CD1c-positive myeloid dendritic cell (primary cell): ENCODE results near the gene ITM2C.
A peak's percentile ranks its signal among the peaks of the same experiment; 100 is the strongest.

ENCODE experiments used
- DNase-seq: peaks from one replicate; pipeline ENCODE4 v3.0.0-alpha.2; 2016; ENCODE audit errors: extremely low spot score

ITM2C gene

DNA sequence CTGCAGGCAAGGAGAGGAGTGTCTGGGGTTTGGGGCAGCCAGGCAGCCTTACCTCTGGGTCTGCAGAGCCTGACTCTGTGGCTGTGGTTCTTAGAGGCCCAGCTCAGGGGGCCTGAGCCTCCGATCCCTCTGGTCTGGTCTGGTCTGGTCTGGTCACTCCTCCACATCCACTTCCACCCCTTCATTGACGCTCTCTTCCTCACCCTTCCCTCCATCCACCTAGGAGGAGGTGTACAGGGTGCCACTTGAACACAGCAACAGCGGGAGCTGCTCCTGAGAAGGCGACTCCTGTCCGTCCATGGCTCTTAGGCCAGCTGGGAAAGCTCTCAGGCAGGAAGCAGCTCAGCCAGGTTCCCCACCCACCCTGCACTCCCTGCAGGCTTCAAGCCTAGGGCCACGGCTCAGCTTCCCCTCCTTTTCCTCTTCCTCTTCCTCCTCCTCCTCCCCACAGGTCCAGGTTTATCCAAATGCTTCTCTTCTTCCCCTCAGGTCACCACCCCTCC lies 43.4 kb downstream of the ITM2C start:
- DNase-seq, result no peak

DNA sequence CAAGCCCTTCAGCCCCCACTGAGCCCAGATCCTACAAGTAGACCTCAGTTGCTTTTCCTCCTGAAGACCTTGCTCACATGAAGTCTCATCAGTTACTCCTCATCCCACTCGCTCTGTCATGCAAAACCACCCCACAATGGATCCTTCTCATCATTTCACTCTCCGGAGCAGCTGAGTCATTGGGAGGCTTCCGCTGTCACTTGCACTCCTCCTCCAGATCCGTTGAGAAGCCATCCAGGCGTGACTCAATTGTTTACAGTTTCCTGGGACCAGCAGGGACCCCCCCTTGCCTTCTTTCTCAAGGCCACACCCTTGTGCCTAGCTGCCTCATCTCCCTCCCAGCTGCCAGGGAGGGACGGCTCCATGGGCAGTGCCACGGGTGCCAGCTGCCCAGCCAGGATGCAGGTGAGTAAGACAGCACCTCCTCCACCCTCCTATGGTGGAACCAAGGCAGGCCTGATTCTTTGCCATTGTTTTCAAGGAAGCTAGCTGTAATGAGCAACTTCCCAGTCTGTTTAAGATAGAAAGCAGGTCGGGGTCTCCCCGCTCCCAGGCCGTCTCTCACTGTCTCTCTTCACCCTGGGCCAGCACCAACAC lies 44.0 kb downstream of the ITM2C start:
- DNase-seq, result peak; percentile 69

DNA sequence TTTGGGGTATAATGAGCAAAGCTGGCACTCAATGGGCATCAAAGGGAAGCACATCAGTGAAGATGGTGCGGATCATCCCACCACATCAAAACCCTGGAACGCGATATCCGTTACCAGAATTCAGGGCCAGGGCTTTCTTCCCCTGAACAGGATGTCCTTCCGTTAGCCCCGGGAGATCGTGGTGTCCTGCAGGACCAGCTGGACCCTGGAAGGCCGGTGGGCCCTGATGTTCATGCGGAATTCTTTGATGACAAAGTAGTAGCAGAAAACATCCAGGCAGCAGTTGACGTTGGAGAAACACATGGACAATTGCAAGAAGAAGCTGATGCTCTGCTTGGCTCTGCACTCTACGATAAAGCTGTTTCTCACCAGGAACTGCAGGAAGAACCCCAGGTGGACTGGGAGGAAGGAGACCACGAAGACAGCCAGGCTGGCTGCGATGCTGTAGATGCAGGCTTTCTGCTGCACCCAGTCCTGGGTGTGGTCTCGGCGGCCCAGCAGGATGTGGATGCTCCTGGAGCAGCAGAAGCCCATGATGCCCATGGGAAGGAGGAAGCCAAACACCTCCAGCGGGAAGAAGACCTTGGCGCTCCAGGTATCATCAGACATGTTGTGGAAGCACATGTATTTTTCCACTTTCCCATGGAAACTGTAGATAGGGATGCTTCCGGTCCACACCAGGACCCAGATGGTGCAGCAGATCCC lies 45.3 kb downstream of the ITM2C start:
- no peak for DNase-seq

DNA sequence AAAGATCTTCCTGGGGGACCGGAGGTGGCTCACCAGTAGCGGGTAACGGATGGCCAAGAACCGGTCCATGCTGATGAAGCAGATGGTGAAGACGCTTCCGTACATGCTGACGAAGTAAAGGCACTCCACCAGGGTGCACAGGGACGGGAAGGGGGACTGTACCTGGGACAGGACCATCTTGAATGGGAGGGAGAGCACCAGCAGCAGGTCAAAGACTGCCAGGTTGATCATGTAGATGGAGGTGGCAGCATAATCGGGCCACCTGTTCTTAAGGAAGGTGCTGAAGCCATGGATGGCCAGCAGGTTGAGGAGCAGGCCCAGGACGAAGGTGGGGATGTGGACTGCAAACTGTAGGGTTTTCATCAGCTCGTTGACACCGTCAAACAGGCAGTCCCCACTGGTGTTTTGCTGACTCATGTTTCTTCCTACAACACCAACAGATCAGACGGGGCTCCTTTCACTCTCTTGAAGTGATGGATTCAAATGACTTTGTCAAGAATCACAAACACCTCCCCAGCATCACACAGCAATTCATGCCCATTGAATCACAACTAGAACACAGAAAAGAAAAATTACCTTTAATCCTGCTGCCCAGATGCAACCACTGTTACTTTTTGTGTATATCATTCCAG lies 45.9 kb downstream of the ITM2C start:
- DNase-seq, result no peak

DNA sequence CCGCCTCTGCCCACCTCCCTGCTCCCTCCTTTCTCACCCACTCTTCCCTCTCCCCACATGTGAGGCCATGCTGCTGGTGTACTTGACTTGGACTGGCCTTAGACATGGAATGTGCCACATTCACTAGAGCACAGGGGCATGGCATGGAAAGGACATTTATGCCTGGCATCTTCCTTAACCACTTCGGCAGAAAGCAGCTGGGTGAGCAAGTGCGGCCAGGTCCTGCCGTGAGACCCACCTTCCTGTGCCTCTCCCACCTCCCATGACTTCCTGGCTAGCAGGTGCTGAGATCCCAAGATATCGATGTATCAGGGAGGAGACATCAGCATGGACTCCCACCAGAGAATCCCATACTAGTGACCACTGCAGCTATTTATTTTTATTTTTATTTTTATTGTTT lies 47.3 kb downstream of the ITM2C start:
- DNase-seq, result no peak

DNA sequence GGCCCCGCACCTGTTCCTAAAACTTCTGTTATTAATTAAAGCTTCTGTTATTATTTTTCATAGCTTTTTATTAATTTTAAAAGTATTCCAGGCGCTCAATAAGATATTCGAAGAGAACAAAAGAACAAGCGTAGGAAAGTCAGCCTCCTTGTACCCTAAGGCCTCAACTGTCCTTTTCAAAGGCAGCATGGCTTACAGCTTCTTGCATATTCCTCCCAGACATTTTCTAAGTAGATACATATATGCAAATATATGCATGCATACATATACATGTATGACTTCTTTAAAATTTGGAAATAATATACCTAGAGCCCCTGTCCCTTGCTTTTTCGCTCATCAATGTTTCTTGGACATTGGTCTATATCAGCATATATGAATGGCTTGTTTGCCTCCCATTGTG lies 48.0 kb downstream of the ITM2C start:
- no peak for DNase-seq

DNA sequence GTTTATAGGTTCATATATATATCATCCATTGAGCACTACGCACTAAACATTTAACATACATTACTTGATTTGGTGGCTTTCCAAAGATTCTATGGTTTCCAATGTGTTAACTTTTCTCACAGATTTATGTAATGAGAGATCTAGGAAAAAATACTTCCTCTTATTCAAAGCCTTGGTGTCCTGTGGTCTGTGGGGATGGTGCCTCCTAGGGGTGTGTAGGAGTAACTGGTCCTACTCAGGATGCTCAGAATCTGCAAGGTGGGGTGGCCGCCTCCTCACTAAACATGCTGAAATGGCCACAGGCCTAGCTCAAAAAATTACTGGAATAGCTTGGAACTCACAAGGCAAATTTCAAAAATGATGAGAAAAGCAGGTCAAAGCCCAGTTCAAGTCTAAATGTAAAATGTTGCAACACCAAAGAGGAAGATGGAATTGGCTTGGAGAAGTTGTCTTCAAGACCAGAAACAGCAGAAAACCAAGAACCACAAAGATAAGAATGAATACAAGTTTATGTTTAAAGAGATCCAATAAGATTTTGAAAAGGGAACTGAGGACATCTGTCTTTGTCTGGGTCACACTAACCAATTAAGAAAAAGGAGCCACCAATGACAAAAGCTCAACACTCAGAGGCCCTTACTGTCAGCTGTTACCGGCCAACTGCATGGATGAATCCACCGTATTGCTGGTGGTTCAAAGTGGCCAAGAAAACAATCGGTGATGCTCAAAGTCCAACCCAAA lies 48.8 kb downstream of the ITM2C start:
- DNase-seq, result peak; percentile 82

DNA sequence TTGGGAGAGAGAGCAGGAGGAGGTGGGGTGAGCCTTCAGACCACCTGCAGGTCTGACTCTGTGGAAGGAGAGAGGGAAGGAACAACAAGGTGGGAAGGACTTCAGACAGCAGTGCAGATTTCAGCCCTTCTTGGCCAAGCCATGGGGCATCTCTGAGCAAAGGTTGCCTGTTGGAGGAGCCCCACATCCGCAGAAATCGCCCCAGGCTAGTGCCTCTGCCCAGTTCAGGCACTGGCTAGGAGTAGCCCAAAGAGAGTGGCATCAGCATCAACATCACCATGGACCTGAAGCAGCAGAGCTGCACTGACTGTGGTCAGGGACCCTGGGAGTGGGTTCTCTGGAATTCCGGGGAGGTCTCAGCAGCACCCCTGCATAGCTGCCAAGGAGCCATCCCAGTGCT lies 50.1 kb downstream of the ITM2C start:
- DNase-seq, result no peak

DNA sequence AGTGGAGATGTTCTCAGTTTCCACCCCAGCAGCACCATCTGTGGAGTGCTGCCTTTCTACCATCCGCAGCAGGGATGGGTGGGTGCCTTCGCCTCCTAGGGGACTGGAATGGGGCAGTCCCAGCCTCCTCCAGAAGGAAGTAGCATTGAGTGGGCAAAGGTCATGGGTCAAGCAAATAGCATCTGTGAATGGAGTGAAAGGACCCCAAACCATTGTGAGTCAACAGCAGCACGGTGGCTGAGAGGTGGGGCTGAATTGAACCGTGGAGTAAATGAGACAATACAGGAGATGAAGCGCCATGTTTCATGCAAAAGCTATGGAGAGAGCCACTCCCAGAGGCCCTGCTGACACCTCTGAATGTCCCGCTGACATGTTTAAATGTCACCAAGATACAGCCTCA lies 50.6 kb downstream of the ITM2C start:
- no peak for DNase-seq

DNA sequence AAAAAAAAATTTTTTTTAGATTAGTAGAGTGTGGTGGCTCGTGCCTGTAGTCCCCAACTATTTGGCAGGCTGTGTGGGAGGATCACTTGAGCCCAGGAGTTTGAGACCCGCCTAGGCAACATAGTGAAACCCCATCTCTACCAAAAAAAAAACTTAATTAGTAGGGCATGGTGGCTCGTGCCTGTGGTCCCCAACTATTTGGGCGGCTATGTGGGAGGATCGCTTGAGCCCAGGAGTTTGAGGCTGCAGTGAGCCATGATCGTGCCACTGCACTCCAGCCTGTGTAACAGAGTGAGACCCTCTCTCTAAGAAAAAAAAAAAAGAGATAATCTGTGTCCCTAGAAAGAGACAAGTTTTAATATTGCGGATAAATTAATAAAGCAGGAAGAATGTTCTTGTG lies 51.5 kb downstream of the ITM2C start:
- DNase-seq, result no peak

DNA sequence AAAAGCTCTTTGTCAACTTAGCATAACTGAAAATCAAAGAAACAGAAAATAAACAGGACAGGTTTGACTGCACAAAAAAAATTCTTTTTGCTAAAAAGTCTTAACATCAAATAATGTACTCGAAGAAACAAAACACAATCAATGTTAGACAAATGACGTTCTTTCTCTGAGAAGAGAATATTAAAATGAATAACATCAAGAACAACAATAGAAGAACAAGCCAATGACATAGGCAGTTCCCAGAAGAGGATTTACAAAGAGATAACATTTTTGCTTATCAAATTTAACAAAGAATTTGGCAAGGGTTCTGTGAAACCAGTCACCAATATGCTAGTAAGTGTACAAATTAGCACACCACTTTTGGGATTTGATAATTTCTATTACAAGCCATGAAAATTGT lies 54.5 kb downstream of the ITM2C start:
- DNase-seq, result no peak

DNA sequence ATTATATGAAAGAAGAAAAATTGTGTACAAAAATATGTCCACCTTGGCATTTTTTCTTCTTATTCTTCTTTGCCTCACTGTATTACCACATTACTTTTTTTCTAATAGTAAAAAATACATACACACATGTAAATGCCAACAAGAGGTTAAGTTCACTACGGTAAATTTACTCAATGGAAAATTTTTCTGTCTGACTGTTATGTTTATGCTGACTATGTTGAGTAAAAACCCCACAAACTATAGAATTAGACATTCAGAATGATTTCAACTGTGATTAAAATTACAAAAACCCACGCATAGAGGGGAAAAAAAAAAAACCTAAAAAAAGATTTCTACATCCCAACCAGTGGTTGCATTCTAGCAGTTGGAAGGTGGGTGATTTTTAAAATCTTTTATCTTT lies 54.9 kb downstream of the ITM2C start:
- no peak for DNase-seq

DNA sequence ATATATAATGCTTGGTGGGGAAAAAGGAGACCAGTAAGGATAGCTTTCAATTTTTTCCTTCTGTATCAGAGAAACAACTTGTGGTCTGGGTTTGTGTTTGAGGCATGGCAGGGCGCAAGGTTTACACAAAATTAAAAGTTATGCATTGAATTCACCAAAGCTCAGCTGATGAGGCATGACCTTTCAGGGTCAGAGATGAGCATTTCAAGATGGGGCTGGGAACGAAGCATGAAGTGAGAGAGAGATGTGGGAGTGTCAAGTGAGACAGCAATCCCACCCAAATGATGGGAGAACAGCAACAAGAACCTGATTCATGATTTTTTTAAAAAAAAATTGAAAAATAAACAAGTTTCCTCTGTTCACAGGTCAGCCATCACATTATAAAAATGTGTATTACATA lies 55.4 kb downstream of the ITM2C start:
- DNase-seq, result no peak

DNA sequence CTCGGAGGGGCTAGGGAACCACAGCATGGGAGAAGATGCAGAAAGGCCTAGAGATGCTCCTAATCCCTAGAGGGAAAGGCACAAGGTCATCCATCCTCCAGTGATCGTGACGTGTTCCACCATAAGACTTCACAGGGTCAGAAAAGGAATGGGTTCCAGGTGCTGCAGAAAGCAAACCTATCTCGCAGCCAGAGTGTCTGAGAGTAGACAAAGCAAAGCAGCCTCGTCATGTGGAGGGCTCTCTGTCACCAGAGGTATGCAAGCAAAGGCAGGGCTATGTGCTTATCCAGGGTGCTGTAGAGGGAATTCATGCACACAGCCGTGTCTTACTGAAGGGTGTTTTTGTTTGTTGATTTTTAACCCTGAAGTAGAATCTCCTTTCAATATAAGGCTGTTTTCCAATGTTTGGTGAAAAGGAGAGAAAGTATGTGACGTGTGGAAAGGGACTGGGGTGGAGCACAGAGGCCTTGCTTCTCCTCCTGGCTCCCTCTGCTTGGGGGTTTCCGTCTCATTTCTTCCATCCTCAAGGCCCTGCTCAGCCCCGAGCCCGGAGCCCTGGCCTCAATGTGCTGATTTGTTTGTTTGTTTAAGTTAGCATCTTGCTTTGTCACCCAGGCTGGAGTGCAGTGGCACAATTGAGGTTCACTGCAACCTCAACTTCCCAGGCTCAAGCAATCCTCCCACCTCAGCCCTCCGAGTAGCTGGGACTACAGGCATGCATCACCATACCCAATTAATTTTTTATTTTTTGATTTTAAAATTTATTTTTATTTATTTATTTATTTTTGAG lies 57.3 kb downstream of the ITM2C start:
- DNase-seq, result no peak

DNA sequence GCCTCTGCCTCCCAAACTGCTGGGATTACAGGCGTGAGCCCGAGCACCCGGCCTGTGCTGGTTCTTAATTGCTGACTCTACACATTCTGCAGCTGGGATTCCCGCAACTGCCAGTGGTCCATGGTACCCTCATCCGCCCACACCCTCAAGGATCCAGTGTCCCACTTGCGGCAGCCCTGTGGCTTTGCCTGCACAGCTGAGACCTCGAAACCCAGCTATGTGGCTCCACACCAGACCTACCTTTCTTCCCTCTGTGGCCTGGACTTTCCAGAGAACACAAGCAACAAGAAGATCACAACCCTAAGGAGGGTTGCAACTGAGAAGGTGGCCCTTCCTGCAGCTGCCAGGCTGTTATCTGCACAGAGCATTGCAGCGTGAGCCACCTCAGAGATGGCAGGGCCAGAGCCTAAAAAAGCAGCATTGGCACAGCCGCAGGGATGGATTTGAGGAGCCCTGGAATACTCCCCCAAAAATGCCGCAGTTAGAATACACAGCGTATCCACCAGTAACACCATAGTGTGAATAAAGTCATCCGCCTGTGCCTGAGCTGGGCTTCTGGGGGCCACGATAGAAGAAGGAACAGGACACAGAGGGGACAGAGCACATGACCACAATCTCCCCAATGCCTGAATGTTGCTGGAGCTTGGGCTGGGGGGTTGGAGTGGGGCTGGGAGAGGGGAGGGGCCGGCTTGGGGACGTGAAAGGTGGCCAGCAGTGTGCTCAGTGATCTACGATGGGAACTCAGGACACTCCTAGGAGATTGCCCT lies 58.4 kb downstream of the ITM2C start:
- DNase-seq, result no peak

DNA sequence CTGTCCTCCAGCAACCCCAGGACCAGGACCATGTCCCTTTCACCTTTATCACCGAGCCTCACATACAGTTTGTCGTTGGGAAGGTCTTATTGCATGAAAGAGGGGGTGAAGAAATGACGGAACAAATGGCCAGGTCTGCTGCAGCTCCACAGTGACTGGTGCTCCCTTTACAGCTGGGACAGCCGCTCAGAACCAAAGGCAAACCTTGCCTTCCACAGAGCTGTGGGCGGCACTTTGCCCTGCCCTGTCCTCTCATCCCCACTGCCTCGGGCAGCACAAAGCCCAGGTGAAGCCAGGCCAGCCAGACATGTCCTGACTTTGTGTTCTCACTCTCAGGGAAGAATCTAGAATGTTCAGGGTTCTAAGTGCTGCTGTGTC lies 59.3 kb downstream of the ITM2C start:
- no peak for DNase-seq

DNA sequence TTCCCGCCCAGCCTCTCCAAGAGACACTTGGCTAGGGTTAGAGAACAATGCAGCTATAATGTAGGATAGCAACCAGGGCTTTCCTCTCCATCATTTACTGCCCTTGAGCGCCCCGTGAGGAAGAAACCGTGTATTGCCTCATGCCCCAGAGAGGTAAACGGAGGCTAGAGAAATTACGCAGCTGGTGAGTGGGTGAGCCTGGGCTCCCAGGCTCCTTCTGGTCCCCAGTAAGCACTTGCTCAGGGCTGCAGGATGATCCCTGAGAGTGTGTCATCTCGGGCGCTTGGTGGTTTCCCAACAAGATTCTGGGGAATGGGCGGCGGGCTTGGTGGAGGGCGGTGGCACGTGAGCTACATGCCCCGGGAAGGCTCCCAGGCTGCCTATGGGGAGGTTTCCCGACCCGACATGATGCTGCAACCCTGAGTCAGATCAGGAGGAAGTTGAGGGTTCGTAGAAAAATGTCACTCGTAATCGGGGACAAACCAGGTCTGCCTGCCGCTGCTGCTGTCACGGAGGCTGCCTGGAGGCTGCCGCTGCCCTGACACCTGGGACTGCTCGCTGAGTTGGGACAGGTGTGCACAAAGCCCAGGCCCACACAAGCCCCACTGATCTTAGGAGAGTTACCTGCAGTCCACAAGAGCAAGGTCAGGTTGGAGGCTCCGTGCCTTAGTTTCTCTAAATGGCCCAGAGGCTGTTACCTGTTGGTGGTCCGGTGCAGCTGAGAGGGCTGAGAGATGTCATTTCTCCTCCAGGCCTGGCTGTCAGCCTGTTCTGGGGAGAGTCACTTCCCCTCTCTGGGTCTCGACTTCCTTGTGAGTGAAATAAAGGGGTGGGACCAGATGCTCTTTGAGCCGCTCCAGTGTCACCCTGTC lies 60.0 kb downstream of the ITM2C start, which contains the start of gene GPR55:
GPR55 (minus strand) TSS at position 773 of the 872 bp plus-strand sequence. CDS start 14,280 bp downstream, outside the sequence.
- DNase-seq, result peak; percentile 95

DNA sequence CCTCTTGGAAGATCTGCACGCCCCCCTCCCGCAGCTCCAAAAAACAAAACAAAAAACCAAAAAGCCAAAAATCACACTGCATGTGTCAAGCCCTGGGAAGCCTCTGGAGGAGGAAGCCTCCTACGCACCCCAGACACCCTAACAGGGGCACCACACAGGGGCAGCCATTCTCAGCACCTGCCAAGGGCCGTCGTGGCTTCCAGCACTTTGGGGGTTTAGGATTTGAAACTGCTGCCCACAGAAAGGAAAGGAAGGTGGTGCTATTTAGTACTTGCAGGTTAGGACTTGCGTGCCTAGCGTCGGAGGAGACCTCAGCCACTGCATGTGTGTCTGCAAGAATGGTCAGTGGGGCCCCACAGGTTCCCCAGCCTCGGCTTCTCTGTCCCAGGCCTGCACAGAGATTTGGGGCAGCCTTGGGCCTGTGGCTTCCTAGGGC lies 60.7 kb downstream of the ITM2C start:
- DNase-seq, result peak; percentile 42

DNA sequence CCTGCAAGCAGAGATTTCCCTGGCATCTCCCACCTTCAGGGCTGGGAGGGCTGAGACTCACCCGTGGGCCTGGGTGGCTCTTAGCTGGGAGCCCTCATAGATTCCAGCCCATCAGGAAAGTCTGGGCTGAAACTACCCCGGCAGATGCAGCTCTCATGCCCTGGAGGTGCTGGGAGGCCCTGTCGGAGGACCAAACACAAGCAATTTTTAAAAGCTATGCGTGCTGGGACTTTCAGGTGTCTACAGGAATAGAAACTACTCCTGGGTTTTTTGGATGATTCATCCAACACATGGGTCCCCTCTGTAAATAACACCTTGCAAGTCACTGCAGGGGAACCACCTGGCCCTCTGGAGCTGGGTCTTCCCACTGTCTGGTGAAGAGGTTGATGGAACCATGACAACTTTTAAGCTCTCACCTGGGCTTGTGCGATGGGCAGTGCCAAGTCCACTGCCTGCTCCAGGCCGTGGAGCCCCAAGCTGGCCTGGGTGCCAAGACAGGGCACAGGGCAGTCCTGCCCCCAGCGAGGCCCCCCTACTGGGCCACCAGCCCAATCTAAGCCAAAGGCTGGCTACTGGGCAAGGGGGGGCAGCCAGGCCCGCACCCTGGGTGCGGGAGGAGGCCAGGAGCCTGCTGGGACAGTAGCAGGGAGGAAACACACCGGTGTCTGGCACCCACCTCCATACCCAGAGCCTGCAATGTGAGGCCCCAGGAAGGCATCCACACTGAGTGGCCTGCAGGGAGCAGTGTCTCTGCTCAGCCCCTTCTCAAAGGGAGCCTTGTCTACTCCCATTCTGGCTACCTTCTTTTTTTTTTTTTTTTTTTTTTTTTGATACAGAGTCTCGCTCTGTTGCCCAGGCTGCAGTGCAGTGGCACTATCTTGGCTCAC lies 61.4 kb downstream of the ITM2C start:
- DNase-seq, result no peak
